ENCODE results near the gene ABHD5.
"Not testable (repeated sequence)": the region's sequence is repeated elsewhere in the genome, so short reads cannot be mapped to it uniquely, and the experiment has no call there.

The ABHD5 gene

GRCh38 chr3:43690400-43691119, at the start of gene ABHD5:
TSS of gene ABHD5 (plus strand) at chr3:43690938. CDS start at chr3:43690993, 55 bp downstream.
- peak; percentile 87 for DNase-seq

- DNase-seq: no peak
Measured at GRCh38 chr3:43641306-43642114, 49.2 kb upstream of the ABHD5 start.

DNA sequence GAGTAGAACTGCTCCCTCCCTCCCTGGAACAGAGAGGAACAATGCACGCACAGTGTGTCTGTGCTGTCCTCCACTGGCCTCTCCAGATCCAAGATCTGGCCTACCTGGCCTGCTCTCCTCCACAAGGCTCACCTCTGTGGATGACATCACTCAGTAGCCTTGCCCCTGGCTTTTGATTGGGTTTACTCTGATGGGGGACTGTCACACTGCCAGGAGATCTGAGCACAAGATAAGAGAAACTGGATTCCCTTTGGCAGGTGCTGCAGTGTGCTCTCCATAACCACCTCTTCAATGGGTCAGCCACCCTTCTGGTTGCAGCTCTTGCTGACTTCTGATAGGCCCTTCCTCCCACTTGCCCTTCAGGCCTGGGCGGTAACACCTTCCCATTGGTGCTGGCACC, 46.3 kb upstream of the ABHD5 start:
- no peak for DNase-seq

- no peak for DNase-seq
Measured at GRCh38 chr3:43647331-43648166, 43.2 kb upstream of the ABHD5 start.

GRCh38 chr3:43648957-43649356, 41.8 kb upstream of the ABHD5 start:
- no peak for DNase-seq

- DNase-seq: no peak
Measured at GRCh38 chr3:43649365-43649968, 41.3 kb upstream of the ABHD5 start.

- no peak for DNase-seq
Measured at GRCh38 chr3:43650345-43650744, 40.4 kb upstream of the ABHD5 start.

DNA sequence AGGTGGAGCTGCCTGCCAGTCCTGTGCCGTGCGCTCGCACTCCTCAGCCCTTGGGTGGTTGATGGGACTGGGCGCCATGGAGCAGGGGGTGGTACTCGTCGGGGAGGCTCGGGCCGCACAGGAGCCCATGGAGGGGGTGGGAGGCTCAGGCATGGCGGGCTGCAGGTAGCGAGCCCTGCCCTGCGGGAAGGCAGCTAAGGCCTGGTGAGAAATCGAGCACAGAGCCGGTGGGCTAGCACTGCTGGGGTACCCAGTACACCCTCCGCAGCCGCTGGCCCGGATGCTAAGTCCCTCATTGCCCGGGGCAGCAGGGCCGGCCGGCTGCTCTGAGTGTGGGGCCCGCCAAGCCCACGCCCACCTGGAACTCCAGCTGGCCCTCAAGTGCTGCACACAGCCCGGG, 34.3 kb upstream of the ABHD5 start:
- DNase-seq: not testable (repeated sequence)

DNA sequence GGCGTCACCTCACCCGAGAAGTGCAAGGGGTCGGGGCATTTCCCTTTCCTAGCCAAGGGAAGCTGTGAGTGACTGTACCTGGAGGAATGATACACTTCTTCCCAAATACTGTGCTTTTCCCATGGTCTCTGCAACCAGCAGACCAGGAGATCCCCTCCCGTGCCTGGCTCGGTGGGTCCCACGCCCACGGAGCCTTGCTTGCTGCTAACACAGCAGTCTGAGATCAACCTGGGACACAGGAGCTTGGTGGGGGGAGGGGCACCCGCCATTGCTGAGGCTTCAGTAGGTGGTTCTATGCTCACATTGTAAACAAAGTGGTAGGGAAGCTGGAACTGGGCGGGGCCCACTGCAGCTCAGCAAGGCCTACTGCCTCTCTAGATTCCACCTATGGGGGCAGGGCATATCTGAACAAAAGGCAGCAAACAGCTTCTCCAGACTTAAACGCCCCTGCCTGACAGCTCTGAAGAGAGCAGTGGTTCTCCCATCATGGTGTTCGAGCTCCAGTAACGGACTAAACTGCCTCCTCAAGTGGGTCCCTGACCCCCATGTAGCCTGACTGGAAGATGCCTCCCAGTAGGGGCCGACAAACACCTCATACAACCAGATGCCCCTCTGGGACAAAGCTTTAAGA, 31.4 kb upstream of the ABHD5 start:
- no peak for DNase-seq

- DNase-seq: not testable (repeated sequence)
Measured at GRCh38 chr3:43661376-43661775, 29.4 kb upstream of the ABHD5 start.

DNA sequence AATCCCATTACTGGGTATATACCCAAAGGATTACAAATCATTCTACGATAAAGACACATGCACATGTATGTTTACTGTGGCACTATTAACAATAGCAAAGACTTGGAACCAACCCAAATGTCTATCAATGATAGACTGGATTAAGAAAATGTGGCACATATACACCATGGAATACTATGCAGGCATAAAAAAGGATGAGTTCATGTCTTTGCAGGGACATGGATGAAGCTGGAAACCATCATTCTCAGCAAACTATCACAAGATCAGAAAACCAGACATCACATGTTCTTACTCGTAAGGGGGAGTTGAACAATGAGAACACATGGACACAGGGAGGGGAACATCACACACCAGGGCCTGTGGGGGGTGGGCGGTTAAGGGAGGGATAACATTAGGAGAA, 25.7 kb upstream of the ABHD5 start:
- not testable (repeated sequence) for DNase-seq

DNA sequence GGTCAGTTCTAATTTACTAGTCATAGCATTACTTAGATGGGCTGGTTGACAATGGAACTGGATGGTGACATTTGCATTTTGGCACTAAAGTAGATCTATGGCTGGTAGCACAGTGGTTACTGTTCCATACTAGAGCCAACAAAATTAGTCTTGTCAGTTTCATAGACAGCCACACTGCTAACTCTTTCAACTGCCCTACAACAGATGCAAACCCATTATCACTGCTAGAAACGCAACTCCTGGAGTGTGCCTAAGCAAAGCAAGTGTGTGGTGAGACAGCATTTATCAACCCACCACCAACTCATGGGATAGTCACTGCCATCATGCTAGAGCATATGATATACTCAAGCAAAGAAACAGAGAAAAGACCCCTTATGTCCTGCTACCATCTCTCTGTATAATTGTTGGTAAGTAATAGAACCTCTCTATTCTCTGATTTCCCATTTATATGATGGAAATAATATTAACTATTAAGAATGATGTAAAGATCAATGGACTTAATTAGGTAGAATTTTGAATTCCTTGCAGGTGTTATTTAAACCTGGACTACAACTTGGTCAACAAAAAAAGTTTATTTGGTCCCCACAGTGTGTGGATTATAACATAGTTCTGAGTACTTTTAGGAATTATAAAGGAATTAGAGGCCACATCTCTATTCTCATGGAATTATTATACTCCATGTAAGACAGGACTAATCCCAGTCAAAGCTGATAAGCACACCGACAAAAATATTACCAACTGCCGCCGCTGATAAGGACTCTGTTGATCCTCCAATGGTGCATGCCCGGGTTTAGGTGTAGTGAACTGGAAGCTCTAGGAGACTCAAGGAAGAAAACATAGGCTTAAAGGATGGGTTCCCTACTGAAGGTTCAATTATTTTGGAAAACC, 19.9 kb upstream of the ABHD5 start:
- DNase-seq: no peak

- DNase-seq: no peak
Measured at GRCh38 chr3:43674345-43675085, 16.2 kb upstream of the ABHD5 start.

DNA sequence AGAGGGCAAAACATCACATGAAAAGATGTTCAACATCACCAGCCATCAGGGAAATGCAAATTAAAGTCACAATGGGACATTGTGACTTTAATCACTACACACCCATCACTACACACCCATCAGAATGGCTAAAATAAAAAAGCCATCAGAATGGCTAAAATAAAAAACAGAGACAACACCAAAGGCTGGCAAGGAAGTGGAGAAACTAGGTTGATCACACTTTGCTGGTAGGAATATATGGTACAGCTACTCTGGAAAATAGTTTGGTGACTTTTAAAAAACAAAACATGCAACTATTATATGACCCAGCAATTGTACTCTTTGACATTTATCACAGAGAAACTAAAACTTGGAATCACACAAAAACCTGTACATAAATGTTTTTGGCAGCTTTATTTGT, 15.1 kb upstream of the ABHD5 start:
- no peak for DNase-seq

GRCh38 chr3:43676441-43676840, 14.3 kb upstream of the ABHD5 start:
- no peak for DNase-seq

DNA sequence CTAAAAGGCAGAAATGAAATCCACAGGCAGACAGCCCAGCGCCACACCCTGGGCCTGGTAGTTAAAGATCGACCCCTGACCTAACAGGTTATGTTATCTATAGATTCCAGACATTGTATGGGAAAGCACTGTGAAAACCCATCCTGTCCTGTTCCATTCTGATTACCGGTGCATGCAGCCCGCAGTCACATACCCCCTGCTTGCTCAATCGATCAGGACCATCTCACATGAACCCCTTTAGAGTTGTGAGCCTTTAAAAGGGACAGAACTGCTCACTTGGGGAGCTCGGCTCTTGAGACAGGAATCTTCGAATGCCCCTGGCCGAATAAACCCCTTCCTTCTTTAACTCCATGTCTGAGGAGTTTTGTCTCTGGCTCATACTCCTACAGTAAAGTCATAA, 12.4 kb upstream of the ABHD5 start:
- not testable (repeated sequence) for DNase-seq

- not testable (repeated sequence) for DNase-seq
Measured at GRCh38 chr3:43678887-43679449, 11.8 kb upstream of the ABHD5 start.

DNA sequence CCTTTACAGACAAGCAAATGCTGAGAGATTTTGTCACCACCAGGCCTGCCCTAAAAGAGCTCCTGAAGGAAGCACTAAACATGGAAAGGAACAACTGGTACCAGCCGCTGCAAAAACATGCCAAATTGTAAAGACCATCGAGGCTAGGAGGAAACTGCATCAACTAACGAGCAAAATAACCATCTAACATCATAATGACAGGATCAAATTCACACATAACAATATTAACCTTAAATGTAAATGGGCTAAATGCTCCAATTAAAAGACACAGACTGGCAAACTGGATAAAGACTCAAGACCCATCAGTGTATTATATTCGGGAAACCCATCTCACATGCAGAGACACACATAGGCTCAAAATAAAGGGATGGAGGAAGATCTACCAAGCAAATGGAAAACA, 9.9 kb upstream of the ABHD5 start:
- not testable (repeated sequence) for DNase-seq

- DNase-seq: no peak
Measured at GRCh38 chr3:43684944-43685343, 5.8 kb upstream of the ABHD5 start.

DNA sequence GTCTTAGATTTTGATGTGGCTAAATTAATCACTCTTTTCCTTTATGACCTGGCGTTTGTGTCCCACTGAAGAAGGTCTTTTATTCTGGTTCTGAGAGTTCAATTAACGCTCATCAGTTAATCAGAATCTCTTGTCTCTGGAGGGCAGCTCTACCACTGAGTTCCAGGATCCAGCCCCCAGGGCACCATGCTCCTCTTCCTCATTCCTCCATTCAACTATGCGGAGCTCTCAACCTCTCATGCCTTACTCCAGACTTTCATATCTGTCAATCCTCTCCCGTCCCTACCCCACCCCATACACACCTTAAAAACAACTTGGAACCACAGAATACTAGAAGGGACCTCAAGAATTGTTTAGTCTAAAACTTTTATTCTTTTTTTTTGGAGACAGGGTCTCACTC, 4.8 kb upstream of the ABHD5 start:
- DNase-seq: no peak
